GM12878 (cell line): ENCODE data around the gene HMGCS1. TPM values are rescaled to one million over a fixed set of nuclear protein-coding genes. Genes with fewer than 3 reads are reported as not detected.

Source experiments
- ASH2L ChIP-seq: fragments of 300-600, 200-600 bp; sonication (generic); IDR thresholded peaks from 2 replicates; pipeline ENCODE4 v1.6.1; 2017; ENCODE audit warnings: low read depth, mild to moderate bottlenecking, borderline replicate concordance
- ATF7 ChIP-seq: fragments of 450-650 bp; IDR thresholded peaks from 2 replicates; pipeline ENCODE4 v1.6.1; 2016; ENCODE audit warnings: low read depth, mild to moderate bottlenecking
- BCLAF1 ChIP-seq: fragments of 450-650 bp; IDR thresholded peaks from 2 replicates; pipeline ENCODE4 v1.6.1; 2017; ENCODE audit warnings: antibody characterized with exemption, mild to moderate bottlenecking, moderate library complexity
- CBFB ChIP-seq: IDR thresholded peaks from 2 replicates; pipeline ENCODE4 v1.6.1; 2016; ENCODE audit warnings: antibody characterized with exemption, low read depth
- CBX3 ChIP-seq: fragments of 200-600 bp; sonication (generic); IDR thresholded peaks from 2 replicates; pipeline ENCODE4 v1.6.1; 2016; ENCODE audit warnings: low read depth, borderline replicate concordance
- CHD2 ChIP-seq: IDR thresholded peaks from 2 replicates; pipeline ENCODE4 v1.6.1; 2011; ENCODE audit warnings: low read depth, low read length, improper control_type of control experiment, borderline replicate concordance
- CUX1 ChIP-seq: IDR thresholded peaks from 2 replicates; pipeline ENCODE4 v1.6.1; 2012; ENCODE audit warnings: improper control_type of control experiment, low read depth, low read length; ENCODE audit not compliant: insufficient replicate concordance
- ETV6 ChIP-seq, 2 experiments: fragments of 450-650 bp in 1 of 2; IDR thresholded peaks in 1 of 2; conservative IDR thresholded peaks in 1 of 2; 2 replicates each; pipeline ENCODE4 v1.6.1; 2014; ENCODE audit warnings: antibody characterized with exemption in 1 of 2, borderline replicate concordance in 1 of 2, low read depth in 1 of 2, mild to moderate bottlenecking in 1 of 2, moderate library complexity in 1 of 2
- FOXM1 ChIP-seq: IDR thresholded peaks from 2 replicates; pipeline ENCODE4 v1.6.1; 2012; ENCODE audit warnings: low read depth, mild to moderate bottlenecking, inconsistent platforms, low read length, moderate library complexity
- GATAD2B ChIP-seq: fragments of 450-650 bp; conservative IDR thresholded peaks from 2 replicates; pipeline ENCODE4 v1.6.1; 2017; ENCODE audit warnings: low read depth, mild to moderate bottlenecking, moderate library complexity
- IKZF1 ChIP-seq: fragments of 450-650 bp; conservative IDR thresholded peaks from 2 replicates; pipeline ENCODE4 v1.6.1; 2017; ENCODE audit warnings: antibody characterized with exemption, mild to moderate bottlenecking
- JUNB ChIP-seq: IDR thresholded peaks from 2 replicates; pipeline ENCODE4 v1.6.1; 2016; ENCODE audit warnings: antibody characterized with exemption, mild to moderate bottlenecking
- NBN ChIP-seq: fragments of 450-650 bp; IDR thresholded peaks from 2 replicates; pipeline ENCODE4 v1.6.1; 2016
- NKRF ChIP-seq: fragments of 450-650 bp; conservative IDR thresholded peaks from 2 replicates; pipeline ENCODE4 v1.6.1; 2017; ENCODE audit warnings: mild to moderate bottlenecking, moderate library complexity
- NR2C2 ChIP-seq: IDR thresholded peaks from 2 replicates; pipeline ENCODE4 v1.6.1; 2011; ENCODE audit warnings: borderline replicate concordance, low read depth; ENCODE audit not compliant: control insufficient read depth, insufficient read length
- PAX8 ChIP-seq: fragments of 450-650 bp; IDR thresholded peaks from 2 replicates; pipeline ENCODE4 v1.6.1; 2017; ENCODE audit warnings: mild to moderate bottlenecking, moderate library complexity
- RAD21 ChIP-seq: IDR thresholded peaks from 2 replicates; pipeline ENCODE4 v1.6.1; 2011; ENCODE audit warnings: mild to moderate bottlenecking, low read depth, low read length, moderate library complexity; ENCODE audit not compliant: insufficient read depth
- SIX5 ChIP-seq: IDR thresholded peaks from 2 replicates; pipeline ENCODE4 v1.6.1; 2011; ENCODE audit warnings: mild to moderate bottlenecking, low read depth, low read length, moderate library complexity; ENCODE audit not compliant: severe bottlenecking
- SMAD1 ChIP-seq: fragments of 450-650 bp; IDR thresholded peaks from 2 replicates; pipeline ENCODE4 v1.6.1; 2018; ENCODE audit warnings: mild to moderate bottlenecking, low read depth; ENCODE audit not compliant: partially characterized antibody
- SMARCA5 ChIP-seq: fragments of 450-650 bp; IDR thresholded peaks from 2 replicates; pipeline ENCODE4 v1.6.1; 2017; ENCODE audit warnings: mild to moderate bottlenecking
- TCF7 ChIP-seq: IDR thresholded peaks from 2 replicates; pipeline ENCODE4 v1.6.1; 2014; ENCODE audit warnings: antibody characterized with exemption, borderline replicate concordance
- polyA plus RNA-seq, 11 experiments: library from polyadenylated mRNA; depleted of rRNA in 4 of 11; unstranded in 6 of 11; stranded (reverse) in 5 of 11; fragments of >200 nt; fragmentation: Nextera tagmentation in 4 of 11; fragmentation: Illumina TruSeq in 1 of 11; extraction: Ambion mirVana in 4 of 11; extraction: Trizol in 1 of 11; gene quantifications; 1 replicate in 1 of 11; 2 replicates in 10 of 11; pipeline versions ENCODE4 v1.2.1 to v1.2.3, GENCODE V29; 2011 to 2016; ENCODE audit warnings: inconsistent platforms in 2 of 11, missing spikeins in 2 of 11, low read depth in 1 of 11
- total RNA-seq, 4 experiments: library from RNA; depleted of rRNA in 3 of 4; stranded (reverse); fragments of >200 nt in 3 of 4; fragmentation: Illumina TruSeq in 1 of 4; extraction: Trizol in 1 of 4; gene quantifications; 2 replicates each; pipeline versions ENCODE4 v1.2.1 to v1.2.3, GENCODE V29; 2013 to 2021

HMGCS1 gene
- total and polyA plus RNA-seq, 10 of the 15 experiments (the other 5 are each of a cell fraction or from before 2014, with no cell fraction given), result 24.0 to 193 (median 108) TPM

- TF ChIP-seq FOXM1 (0 out of 2 replicates have a peak, but pooled peaks have one; percentile 24), CHD2 (0 out of 2 replicates have a peak, but pooled peaks have one; percentile 2), TCF7 (no peak), JUNB (no peak; the same call in 1 of the 2 replicates), PAX8 (no peak), BCLAF1 (no peak), NKRF (no peak), SIX5 (no peak), GATAD2B (no peak), CBFB (no peak), NBN (no peak), CBX3 (no peak), RAD21 (no peak), ETV6 (conservative IDR thresholded peaks at IDR 0.05 in 1 of 2, IDR thresholded peaks at IDR 0.05 in 1 of 2; ENCODE audit: borderline replicate concordance in 1 of 2, low read depth in 1 of 2) (no peak; a peak in 1 of 4 replicates), ASH2L (no peak), CUX1 (no peak), SMARCA5 (no peak), IKZF1 (peak; percentile 86), SMAD1 (no peak), ATF7 (peak; percentile 39; the same call in 1 of the 2 replicates), NR2C2 (no peak)
Observed at GRCh38 chr5:43245724-43246385, 67.4 kb downstream of the HMGCS1 start (continued).
